NCI-H748 treated with DMSO at 0.1 percent for 48 hours (cell line): Measurements from ENCODE around the gene GLYR1.

Source experiments
- DNase-seq: peaks from one replicate; lab custom pipeline; 2025; lab: John Stamatoyannopoulos, UW

Gene GLYR1

DNA sequence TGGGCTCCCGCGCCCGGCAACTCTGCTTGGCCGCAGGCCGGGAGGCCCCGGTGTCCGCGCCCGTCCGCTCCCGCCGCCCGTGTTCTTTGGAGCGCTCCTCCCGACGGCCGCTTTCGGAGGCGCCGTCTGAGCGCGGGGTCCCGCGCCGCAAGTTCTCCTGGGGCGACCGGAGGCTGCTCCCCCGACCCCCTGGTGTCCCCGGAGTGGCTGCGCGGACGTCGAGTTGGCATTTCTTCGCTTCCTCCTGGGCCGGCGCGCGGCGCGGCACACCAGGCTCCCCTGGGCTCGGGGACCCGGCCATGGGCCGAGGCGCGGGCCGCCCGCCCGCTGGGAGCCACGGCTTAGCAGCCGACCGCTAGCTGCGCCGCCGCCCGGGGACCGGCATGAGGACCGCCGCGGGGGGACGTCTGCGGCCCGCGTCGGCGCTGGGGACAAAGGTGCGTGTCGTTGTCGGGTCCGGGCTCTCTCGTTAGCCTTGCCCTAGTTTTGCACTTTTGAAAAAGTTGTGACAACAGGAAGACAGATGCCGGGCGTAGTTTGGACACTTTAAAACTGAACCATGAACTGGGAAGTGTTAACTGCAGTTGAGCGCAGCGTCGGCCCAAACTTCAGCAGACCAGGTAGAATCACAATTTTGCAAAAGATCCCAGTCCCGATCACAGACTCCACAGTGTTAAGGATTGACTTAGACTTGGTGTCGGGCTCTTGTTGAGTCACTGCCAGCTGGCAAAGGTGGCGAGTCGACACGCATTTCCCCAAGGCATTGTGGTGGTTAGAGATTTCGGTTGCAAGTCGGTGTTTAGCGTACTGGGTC is 893 bp upstream of the GLYR1 start:
- DNase-seq = no peak

DNA sequence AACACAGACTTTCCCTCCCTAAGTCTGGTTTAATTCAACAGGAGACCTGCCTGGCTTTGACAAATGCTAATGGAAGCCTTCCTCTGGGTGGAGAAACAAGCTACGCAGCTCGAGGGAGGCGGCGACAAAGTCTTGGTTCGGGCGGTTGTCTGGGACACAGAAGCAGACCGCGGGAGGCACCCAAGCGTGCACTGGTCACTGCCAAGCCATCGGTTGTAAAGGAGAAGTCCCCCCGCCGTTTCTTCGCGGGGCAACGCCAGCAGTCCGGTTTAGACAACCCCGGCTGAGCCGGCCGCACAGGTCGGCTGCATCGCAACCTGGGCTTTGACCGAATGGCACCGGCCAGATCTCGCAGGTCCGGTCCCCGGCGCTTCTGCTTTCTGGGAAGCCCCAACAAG is 586 bp downstream of the GLYR1 start:
- no peak for DNase-seq

DNA sequence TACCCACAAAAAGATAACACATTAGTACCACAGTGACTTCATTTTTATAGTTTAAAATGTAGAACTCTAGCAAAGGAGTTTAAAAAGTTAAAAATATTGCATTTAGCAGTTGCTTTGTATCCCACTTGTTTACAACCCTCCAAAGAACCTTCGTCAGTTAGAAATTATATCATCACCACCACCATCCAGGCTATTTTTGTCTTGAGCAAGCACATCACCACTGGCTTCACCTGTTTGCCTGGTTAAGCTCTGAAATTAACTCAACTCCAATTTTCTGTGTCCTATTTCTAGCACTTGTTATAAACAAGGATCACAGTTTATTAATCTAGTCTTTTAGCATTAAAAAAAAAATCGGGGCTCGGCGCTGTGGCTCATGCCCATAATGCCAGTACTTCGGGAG is 6.1 kb downstream of the GLYR1 start:
- DNase-seq = no peak

DNA sequence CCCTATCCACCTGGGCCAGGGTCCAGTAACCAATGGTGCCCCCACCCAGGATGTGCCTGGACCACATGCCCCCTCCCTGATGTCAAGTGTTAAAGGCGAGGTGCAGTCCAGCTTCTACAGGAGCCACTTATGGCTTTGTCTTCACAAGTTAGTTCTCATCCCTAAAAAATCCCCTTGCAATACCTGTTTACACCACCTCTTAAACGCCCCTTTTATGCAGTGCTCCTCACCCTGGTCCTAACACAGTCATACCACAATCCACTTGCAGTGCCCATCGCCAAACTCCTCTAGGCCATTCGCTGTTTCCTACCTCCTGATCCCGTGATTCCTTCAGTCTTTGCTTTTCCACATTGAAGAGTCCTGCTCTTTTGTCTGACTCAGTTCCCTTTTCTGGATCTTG is 7.1 kb downstream of the GLYR1 start:
- no peak for DNase-seq

DNA sequence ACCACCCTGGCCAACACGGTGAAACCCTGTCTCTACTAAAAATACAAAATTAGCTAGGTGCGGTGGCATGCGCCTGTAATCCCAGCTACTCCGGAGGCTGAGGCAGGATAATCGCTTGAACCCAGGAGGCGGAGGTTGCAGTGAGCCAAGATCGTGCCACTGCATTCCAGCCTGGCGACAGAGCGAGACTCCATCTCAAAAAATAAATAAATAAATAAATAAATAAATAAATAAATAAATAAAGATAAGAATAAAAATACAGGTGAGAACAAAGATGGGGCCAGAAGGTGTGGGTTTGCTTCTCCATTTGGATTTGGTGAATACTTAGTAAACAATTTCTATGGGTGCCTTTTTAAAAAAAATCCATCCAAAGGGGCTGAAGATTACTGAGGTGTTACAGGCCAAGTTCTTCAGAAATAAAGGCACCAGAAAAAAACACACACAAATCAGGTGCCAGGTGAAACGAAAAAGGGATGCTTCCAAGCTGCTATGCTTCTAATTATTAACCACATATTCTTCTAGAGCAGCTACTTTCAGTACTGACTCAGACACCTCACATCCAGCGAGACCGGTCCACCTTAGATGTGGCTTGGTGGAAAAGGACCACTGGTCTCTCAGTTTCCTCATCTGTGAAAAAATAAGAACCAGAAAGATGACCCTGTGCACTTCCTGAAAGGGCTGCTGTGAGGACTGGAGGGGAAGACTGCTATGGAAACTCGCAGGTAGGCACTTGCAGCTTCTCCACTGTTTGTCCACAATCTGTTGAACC is 9.2 kb downstream of the GLYR1 start:
- DNase-seq = no peak

DNA sequence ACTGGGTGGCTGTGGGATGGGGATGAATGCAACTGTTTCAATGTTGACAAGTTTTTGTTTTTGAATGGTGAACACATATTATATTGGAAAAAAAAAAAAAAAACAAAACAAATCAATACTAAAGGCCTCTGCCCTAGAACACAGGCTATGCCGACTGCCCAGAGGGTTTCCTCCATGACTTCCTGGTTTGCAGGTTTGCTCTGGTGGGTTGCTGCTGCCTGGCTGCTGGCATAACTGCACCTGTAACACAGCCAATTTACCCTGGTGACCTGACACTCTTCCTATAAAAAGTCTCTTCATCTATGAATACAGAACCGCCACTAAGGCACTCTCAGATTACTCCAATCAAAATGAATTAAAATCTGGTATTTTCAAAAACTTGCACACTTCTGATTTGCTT is 10.4 kb downstream of the GLYR1 start:
- DNase-seq = no peak

DNA sequence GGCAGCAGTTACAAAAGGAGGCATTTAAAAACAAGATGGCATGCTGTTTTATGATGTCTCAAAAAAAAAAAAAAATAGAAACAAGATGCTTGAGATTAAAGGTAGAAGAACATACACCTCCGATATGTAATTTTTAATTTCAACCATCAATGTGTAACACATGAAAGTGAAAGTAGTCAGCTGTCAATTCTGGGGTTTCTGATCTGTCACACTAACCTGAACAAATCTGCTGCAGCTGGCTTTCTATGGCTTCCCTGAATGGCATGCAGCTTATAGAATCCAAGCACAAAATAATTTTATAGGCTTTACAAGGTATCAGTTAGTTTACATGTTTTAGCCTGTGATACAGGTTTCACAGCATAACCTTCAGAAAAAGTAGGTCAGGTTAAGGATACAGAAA is 13.5 kb downstream of the GLYR1 start:
- no peak for DNase-seq

DNA sequence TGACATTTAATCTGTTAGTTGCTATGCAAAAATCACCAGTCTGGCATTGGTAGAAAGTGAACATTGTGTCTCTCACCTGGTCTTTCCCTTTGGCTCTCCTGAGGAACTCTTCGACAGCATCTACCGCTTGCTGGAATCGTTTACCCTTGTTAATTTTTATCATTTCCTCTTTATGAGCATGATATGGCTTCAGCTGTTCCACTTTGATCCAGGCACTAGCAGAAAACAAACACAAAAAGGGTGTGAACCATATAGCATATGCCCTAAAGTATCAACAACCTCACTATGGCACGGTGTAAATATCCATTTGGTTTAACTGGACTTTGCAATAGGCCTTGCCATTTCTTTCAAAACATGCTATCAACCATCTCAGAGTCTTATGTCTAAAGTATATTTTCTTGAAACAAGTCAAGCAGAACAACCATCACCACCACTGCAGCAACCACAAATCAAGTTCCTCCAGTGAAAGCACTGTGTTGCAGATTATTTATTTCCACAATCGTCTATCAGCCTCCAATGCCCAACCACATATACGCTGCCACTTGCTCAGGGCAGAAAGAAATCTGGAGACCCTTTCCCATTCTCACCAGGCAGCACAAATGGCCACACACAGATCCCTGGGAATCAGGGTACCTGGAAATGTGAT is 14.3 kb downstream of the GLYR1 start:
- no peak for DNase-seq

DNA sequence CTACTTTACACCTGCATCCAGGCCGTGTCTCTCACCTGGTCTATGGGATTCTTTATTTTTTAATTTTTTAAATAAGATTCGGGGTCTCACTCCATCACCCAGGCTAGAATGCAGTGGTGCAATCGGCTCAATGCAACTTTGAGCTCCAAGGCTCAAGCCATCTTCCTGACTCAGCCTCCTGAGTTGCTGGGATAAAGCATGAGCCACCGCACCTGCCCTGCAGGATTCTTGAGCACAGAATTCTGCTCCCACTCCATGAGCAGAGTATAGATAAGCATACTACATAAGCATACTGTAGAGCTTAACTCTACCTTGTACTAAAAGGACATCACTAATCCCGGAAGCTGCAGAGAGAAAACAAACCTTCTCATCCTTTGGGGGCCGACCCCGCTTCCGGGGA is 15.5 kb downstream of the GLYR1 start:
- no peak for DNase-seq

DNA sequence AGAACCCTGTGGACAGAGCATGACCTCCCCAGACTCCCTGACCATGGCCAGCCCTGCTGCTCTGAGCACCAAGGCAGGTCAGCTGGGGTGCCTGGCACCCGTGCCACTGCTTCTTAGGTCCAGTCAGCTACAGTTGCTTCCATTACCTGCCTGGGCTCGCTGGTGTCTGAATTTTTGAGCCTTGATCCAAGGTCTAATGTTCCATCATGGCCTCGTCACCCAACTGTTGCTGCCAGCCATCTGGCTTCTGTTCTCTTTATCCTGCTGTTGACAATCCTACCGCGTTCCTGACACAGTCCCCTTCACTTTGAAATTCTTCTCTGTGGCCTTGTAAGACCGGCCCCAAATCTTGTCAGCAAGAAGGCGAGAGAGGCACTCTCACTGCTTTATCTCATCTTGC is 16.7 kb downstream of the GLYR1 start:
- no peak for DNase-seq

DNA sequence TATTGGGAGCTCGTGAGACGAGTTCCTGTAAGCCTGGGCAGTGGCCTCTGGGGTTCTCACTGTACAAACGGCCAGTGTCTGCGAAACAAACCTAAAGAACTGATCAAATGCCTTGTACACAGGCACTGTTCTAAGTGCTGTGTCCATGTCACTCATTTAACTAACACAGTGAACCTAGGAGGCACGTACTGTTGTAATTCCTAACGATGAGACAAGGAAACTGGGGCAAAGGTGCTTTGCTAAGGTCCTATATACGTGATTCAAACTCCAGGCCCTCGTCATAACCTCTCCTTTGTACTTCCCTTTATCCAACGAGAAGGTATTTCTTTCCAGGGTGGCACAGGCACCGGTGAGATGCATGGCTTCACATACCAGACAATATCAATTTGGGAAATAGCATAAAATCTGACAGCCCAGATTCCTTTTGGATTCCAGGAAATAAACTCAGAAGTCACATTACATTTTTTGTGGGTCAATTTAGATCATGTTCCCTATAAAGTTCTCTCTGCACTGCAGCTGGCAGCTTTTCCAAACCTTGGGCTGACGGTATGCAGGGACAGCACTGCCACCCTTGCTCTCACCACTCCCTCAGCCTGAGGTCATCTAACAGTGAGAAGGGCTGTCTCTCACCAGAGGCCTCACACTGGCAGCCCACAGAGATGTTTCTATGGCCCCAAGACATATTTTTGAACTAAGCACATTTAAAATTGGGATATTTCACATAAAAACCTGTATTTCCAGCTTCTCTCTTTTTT is 18.3 kb downstream of the GLYR1 start:
- DNase-seq = no peak

DNA sequence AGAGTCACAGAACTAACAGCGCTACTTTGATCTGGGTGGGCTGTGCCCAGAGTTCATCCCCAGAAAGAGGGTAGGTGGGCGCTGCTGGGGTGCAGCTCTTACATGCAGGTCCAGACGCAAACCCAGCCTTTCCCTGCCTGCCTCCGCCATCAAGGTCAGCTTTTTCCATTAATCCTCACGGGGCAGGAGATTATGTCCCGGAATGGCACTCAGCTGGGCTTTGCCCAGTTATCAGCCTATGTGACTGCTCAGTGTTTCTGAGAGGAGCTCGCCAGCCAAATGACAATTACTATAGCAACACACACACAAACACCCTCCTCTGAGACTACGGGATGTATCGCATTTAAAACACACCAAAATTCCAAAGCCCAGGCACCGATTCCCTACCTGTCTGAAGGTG is 20.1 kb downstream of the GLYR1 start:
- DNase-seq = no peak

DNA sequence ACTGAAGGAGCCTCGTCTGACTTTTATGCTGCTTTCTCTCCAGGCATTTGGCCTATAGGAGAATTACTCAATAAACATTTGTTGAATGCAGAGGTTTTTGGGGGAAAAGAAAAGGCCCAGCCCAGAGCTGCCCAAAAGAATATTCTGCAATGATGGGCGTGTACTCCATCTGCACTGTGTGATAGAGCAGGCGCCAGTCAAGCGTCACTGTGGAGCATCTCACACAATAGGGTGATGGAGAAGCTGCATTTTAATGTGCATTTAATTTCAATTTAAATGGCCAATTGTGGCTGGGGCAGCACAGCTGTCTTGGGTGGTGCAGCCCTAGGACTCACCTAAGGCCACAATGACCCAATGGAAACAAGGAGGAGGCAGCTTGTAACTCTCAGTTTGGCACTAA is 20.6 kb downstream of the GLYR1 start:
- no peak for DNase-seq

DNA sequence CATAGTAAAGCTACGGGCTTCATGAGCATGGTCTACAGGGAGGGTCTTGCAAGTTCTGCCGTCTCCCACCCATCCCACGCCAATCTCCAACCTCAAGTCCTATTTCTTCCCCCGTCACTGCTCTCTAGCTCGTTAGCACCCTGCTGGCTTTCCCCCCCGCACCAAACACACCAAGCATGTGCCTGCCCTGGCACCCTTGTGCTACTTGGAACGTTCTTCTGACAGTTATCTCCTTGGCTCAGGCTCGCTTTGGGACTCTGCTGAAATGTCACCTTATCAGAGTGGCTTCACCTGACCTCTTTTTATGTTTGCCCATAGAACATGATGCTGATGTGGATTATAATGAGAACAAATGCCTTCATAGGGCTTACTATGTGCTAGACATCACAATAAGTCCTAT is 21.9 kb downstream of the GLYR1 start:
- DNase-seq = no peak

DNA sequence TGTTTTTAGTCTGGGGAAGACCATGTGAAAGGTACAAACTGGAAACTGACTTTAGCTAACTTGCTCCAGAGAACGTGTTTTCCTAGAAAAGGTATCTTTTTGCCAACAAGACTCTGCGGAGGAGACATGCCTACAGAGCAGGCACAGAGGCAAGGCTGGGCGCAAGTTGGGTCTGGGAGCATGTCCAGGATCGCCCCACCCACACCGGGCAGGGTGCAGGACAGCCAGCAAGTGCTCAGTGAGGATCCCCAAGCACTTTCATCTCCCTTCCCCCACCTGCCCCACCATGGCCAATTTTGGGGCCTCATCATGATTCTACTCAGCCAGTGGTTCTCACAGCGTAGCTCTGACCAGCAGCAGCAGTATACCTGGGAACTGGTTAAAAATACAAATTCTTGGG is 26.4 kb downstream of the GLYR1 start:
- DNase-seq = no peak

DNA sequence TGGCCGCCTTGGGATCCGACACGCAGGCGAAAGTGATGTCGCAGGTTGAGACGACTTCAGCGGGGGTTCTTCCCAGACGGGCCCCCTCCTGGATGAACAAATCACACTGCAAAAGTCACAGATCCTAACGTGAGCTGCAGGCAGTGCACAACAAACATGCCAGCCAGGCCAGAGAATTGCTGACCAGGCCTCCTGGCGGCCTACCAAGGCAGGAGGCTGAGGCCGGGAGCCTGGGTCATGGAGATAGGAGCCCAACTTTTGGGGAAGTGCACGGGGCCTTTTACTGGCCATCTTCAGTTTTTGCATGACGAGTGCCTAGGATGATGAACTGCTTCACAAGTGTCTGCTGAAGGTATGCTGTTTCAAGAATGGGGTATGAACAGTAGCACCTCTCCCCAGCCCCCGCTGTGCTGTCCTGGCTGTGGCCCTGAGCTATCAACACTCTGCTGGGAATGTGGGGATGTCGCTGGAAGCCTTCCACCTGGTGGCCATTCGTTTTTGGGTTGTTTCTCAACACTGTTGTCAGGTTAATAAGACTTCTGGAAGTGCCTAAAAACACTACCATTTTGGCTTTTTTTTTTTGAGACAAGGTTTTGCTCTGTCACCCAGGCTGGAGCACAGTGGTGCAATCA is 32.4 kb downstream of the GLYR1 start:
- DNase-seq = no peak

DNA sequence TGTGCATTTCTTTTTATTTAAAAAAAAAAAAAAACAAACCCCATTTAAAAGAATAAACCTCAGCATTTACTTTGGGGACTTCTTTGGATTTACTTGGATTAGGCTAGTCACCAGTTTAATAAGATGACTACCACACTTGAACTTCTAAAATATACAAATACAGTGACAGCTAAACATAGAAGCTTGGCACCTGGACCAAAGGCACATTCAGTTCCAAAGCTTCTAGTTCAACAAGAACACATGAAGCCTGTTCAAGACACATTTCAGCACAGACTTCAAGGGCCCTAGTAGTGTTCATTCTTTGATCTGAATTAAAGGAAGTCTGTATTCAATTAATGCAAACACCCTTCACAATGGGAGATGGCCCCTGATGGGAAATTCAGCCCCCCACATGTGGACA is 33.0 kb downstream of the GLYR1 start:
- no peak for DNase-seq

DNA sequence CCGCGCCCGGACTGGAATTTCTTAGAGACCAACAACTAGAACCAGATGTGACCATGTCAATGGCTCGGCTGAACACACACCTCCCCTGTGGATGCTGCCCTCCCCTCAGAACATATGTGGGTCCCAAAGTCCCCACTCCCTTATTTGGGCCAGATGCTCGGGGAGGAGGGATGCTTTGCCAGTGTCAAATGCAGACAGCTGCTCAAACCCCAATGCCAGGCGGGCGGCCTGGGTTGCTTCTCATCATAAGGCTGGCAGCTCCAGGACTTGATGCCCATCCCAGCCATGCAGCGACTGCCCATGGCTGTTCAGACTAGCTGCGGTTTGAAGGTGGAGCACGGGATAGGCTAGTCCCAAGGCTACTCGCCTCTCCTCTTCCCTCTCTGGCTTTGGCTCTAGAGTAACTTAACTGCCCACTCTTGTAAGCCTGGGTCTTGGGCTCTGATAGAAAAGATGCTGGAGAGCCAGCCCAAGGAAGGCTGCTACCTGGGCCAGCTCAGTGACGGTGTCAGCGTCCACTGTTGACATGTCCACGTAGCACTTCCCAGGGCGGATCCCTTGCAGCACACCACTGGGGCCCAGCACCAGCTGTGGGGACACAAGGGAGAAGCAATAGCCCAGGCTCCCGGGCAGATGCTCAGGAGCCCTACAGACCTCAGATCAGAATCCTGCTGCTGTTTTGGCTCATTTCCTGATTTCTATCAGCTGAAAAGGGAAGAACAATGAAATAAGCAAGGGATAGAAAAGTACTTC is 33.7 kb downstream of the GLYR1 start:
- DNase-seq = no peak

DNA sequence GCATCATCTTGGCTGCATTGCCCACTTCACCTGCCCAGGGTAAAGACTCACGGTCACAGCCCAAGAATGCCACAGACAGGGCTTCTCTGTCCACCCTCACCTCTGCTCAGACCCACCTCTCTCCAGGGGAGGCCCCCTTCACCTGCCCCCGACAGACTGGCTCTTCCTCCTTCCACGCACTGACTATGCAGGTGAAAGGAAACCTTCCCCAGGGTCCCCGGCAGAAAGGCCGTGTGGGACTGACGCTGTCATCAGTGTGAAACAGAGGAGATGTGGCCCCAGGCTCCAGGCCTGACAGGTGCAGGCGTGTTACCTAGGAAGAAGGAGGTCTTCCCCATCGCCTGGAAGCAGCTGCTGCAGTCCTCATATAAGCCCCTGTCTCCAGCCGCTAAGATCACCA is 35.3 kb downstream of the GLYR1 start:
- no peak for DNase-seq

DNA sequence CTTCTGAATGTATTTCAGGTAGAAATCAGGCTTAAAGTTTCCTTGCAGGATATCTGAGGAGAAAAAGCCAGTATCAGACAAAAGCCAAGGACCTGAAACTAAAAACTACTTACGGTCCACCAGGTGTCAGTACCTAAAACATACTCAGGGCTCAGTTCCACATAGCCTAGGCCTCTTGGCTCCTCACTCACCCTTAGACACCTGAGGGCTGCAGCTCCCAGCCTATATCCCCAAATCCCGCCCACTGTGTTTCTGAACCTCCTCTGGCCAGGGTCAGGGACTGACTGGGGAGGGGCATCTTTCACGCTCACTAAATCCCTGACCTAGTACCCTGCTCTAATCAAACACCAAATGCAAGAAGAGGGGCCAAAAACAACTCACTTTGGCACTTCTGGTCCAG is 35.8 kb downstream of the GLYR1 start:
- DNase-seq = no peak

DNA sequence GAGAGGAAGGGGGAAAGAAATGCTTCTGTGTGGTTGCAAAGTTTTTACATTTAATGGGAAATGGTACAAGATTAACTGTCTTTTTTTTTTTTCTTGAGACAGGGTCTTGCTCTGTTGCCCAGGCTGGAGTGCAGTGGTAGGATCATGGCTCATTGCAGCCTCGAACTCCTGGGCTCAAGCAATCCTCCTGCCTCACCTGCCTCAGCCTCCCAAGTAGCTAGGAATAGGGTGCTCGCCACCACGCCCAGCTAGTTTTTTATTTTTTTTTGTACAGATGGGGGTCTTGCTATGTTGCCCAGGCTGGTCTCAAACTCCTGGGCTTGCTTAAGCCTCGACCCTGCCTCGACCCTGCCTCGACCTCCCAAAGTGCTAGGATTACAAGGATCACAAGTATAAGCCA is 40.8 kb downstream of the GLYR1 start:
- no peak for DNase-seq
